HL-60 (cell line): Measurements from ENCODE around the gene MINDY3.
A peak's percentile ranks its signal among the peaks of the same experiment; 100 is the strongest.

Experiments
- POLR2AphosphoS5 ChIP-seq: IDR thresholded peaks from 2 replicates; pipeline ENCODE4 v1.6.1; 2012; ENCODE audit warnings: low read depth
- TF ChIP-seq, protein P1 (sequence below): IDR thresholded peaks from one replicate; pipeline ENCODE4 v1.5.1; 2011; ENCODE audit warnings: low read length, control low read depth, inconsistent platforms; ENCODE audit not compliant: insufficient read depth

DNA sequence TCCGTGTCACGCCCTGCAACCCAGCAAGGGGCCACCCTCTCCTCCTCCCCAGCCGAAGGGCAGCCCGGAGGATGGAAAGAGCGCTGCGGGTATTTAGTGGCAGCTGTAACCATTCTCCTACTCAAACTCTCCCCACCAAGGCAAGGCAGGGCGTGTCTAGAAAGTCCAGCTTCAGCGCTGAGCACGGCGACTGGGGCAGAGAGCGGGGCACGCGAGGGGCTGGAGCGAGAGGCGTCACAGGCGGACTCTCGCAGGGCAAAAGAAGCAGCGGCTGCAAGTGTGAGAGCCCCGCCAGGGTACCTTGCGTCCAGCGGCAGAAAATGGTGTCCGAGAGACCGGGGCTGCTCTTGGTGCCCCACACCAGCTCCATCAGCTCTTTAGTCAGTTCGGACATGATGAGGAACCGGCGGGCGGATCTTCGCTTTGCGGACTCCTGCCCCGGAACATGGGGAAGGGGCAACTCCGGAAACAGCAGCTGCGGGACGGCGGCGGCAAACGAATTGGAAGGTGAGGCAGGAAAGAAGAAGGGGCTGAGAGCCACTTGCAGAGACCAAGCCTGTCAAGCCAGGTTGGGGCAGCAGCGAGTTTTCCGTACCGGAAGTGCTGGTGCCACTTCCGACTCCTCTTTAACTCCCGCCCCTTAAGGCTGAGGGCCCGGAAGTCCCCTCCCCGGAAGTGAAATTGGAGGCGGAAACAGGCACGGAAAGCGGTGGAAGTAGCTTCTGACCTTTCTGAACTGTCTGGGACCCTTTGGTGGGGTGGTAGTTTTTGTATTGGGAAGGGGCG, at the start of gene MINDY3:
- TF ChIP-seq, protein P1, sequence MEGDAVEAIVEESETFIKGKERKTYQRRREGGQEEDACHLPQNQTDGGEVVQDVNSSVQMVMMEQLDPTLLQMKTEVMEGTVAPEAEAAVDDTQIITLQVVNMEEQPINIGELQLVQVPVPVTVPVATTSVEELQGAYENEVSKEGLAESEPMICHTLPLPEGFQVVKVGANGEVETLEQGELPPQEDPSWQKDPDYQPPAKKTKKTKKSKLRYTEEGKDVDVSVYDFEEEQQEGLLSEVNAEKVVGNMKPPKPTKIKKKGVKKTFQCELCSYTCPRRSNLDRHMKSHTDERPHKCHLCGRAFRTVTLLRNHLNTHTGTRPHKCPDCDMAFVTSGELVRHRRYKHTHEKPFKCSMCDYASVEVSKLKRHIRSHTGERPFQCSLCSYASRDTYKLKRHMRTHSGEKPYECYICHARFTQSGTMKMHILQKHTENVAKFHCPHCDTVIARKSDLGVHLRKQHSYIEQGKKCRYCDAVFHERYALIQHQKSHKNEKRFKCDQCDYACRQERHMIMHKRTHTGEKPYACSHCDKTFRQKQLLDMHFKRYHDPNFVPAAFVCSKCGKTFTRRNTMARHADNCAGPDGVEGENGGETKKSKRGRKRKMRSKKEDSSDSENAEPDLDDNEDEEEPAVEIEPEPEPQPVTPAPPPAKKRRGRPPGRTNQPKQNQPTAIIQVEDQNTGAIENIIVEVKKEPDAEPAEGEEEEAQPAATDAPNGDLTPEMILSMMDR = no peak
- TF ChIP-seq POLR2AphosphoS5 = peak; percentile 38; the same call in 1 of the 2 replicates
